Measurements from ENCODE around the gene NOS1.
"Not testable (repeated sequence)": the region's sequence is repeated elsewhere in the genome, so short reads cannot be mapped to it uniquely, and the experiment has no call there.

The NOS1 gene

DNA sequence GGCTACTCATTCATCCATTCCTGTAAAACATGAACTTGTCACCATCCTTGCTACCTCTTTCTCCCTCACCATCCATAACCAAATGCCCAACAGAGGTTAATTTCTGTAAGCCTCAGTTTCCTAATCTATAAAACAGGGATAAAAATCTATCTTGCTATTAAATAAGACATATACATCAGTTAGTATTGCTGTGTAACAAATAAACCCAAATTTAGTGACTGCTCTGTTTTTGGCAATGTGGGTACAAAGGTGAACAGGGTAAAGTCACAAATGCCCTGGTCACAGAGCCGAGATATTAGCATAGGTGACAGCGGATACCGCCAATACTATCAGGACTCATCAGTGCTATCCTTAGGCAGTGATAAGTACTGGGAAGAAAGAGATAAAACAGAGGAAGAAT, 167.5 kb downstream of the NOS1 start:
- TF ChIP-seq, protein P1, sequence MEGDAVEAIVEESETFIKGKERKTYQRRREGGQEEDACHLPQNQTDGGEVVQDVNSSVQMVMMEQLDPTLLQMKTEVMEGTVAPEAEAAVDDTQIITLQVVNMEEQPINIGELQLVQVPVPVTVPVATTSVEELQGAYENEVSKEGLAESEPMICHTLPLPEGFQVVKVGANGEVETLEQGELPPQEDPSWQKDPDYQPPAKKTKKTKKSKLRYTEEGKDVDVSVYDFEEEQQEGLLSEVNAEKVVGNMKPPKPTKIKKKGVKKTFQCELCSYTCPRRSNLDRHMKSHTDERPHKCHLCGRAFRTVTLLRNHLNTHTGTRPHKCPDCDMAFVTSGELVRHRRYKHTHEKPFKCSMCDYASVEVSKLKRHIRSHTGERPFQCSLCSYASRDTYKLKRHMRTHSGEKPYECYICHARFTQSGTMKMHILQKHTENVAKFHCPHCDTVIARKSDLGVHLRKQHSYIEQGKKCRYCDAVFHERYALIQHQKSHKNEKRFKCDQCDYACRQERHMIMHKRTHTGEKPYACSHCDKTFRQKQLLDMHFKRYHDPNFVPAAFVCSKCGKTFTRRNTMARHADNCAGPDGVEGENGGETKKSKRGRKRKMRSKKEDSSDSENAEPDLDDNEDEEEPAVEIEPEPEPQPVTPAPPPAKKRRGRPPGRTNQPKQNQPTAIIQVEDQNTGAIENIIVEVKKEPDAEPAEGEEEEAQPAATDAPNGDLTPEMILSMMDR (IDR thresholded peaks at IDR 0.05; ENCODE audit: low read depth, low read length), result no peak
- DNase-seq (ENCODE audit: extremely low read depth, low read depth), result no peak

DNA sequence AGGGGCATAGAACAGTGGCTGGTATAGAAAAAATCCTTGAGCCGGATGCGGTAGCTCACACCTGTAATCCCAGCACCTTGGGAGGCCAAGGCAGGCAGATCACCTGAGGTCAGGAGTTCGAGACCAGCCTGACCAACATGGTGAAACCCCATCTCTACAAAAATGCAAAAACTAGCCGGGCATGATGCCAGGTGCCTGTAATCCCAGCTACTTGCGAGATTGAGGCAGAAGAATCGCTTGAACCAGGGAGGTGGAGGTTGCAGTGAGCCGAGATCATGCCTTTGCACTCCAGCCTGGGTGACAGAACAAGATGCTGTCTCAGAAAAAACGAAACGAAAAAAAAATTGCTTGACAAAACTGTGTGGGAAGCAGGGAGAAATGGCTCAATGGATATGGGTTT, 168.8 kb downstream of the NOS1 start:
- DNase-seq (ENCODE audit: extremely low read depth, low read depth), result not testable (repeated sequence)

DNA sequence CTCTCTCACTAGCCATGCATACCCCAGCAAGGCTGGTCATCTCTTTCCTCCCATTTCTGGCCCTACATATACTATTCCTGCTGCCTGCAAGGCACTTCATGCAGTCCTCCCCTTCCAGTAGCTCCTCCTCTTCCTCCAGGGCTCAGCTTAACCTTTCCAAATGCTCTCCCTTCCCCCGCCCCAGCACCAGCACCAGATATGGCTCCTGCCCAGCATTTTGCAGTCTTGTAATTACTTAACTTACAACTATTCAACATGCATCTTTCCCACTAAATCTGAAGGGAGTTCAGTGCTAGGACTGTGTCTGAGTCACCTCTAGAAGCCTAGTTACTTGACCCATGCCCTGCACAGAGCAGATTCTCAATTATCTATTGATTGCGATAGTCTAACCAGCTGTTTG, 169.4 kb downstream of the NOS1 start:
- TF ChIP-seq, protein P1 (IDR thresholded peaks at IDR 0.05; ENCODE audit: low read depth, low read length), result no peak
- no peak for DNase-seq (ENCODE audit: extremely low read depth, low read depth)

DNA sequence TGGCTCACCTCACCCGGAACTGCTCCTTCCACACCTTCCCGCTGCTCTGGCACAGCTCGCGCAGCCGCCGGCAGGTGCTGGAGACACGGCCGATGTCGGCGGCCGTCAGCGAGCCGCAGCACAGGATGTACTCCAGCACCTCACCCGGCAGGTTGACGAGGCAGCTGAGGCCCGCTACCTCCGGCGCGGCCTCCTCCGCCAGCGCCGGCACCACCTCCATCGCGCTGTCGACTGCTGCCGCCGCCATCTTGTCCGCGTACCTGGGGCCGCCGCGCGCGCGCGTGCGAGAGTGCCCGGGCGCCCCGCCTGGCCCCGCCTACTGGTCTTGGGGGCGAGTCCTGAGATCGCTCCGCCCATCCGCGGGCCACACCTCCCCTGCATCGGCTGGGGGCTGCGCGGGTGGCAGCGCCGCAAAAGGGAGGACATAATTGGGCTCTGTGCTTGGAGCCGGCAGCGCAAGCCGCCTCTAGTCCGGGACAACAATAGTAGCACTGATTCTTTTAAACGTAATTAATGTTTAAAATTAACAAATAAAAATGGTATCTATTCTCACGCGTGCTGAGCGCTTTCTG, 171.1 kb downstream of the NOS1 start, which contains the start of gene FBXO21:
Gene FBXO21 (minus strand): TSS at position 261 of the 572 bp plus-strand sequence. CDS start 14 bp downstream, at position 247.
- peak; percentile 42 for DNase-seq (ENCODE audit: extremely low read depth, low read depth)
- TF ChIP-seq, protein P1 (IDR thresholded peaks at IDR 0.05; ENCODE audit: low read depth, low read length), result no peak

DNA sequence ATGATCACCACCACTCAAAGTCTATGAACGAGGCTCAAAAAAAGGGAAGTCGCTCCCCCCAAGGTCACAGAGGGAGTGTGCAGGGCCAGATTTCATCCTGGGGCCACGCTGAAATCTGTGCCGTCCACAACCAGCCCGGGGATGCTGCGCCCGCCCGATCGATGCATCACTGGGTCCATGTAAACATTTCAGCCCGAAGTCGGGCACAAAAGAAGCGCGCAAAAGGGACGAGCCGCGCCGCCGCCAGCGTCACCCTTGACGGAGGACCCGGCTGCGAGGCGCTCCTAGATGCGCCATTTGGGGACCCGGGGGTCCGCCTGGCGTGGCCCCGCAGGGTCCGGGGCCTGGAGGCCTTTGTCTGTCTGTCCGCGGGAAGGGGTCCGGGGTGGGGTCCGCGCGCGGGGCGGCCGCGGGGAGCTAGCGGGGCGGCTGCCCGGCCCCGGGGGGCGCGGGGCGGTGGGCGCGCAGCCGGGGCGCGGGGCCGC, 171.7 kb downstream of the NOS1 start:
- DNase-seq (ENCODE audit: extremely low read depth, low read depth), result no peak
- TF ChIP-seq, protein P1 (IDR thresholded peaks at IDR 0.05; ENCODE audit: low read depth, low read length), result no peak

DNA sequence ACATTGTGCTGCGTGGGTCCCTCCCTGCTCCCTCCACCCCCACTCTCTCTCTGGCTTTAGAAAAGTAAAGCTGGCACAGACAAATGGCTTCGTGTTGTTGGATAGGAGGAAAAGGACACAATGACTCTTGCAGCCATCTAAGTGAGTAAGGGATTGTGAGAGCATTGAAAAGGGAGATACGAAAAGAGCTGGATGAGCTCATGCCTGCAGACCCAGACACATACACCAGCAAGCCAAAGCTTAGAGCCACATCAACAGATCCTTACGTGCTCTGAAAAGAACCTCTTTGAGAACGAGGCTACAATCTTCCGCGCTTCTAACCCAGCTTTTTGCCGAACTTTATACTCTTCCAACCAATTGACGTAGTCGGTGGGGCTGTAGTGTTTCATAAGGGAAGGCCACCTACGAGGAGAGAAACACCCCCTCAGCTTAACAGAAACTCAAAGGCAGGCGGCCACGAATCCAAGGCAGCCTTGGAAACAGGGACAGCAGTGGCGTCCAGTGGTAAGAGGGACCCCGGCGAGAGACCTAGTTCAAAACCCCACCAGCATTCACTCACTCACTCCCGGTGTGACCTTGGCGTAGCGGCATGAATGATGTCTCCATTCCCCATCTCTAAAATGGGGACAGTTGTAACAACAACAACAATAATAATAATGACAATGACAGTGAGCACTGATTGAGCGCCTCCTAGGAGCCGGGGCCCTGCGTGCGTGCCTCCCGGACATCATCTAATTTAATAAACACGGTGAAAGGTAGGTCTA, 172.3 kb downstream of the NOS1 start:
- TF ChIP-seq, protein P1 (IDR thresholded peaks at IDR 0.05; ENCODE audit: low read depth, low read length), result no peak
- DNase-seq (ENCODE audit: extremely low read depth, low read depth), result no peak

DNA sequence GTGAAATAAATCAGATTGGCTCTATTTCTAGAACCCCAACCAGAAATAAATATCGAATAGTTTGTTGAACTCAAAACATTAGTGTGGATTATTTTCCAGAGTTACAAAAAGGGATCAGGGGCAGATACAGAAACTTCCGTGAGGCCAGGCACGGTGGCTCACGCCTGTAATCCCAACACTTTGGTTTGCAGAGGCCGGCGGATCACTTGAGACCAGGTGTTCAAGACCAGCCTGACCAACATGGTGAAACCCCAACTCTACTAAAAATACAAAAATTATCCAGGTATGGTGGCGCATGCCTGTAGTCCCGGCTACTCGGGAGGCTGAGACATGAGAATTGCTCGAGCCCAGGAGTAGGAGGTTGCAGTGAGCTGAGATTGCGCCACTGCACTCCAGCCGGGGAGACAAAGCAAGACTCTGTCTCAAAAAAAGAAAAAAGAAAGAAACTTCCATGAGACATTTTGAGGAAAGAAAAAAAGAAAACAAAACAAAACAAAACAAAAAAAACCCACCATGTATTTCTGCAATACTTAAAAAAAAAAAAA, 173.2 kb downstream of the NOS1 start:
- no peak for DNase-seq (ENCODE audit: extremely low read depth, low read depth)
- TF ChIP-seq, protein P1 (IDR thresholded peaks at IDR 0.05; ENCODE audit: low read depth, low read length), result no peak
